ENCODE results near the gene NOS1AP. TPM values are rescaled to one million over a fixed set of nuclear protein-coding genes. Genes with fewer than 3 reads are reported as not detected.

NOS1AP gene
- total RNA-seq, 1 experiment from 2014 or later, result 14.7 TPM

GRCh38 chr1:162235241-162235800 is 165.8 kb downstream of the NOS1AP start:
- POLR2A ChIA-PET, result no interaction called here
- no peaks in the 10 kb centered on the region for H3K36me3 Mint-ChIP-seq
- peaks cover 50% of the 10 kb centered on the region for H3K4me1 Mint-ChIP-seq
- ATAC-seq (peak; percentile 42), DNase-seq (ENCODE audit: low spot score) (no peak)
- no peak overlapping the region for H3K4me3 Mint-ChIP-seq
- H3K27ac Mint-ChIP-seq, result no peak overlapping the region
- H3K9me3 Mint-ChIP-seq, result 0 out of 2 replicates have a peak, but pooled peaks cover 3% of the 10 kb centered on the region
- TF ChIP-seq JAZF1 (CRISPR knock-in tag; IDR thresholded peaks at IDR 0.05), result no peak
- TF ChIP-seq GABPB1 (CRISPR knock-in tag; IDR thresholded peaks at IDR 0.05), result peak; percentile 64
- CTCF ChIA-PET, result no interaction called here
- H3K27me3 Mint-ChIP-seq (ENCODE audit: low read depth), result no peaks in the 10 kb centered on the region

- Mint-ChIP-seq H3K27me3 (ENCODE audit: low read depth) (no peaks in the 10 kb centered on the region), H3K4me1 (peaks cover 46% of the 10 kb centered on the region), H3K36me3 (no peaks in the 10 kb centered on the region), H3K4me3 (no peak overlapping the region), H3K9me3 (0 out of 2 replicates have a peak, but pooled peaks cover 3% of the 10 kb centered on the region), H3K27ac (no peak overlapping the region)
- TF ChIP-seq ZNF532 (CRISPR knock-in tag; IDR thresholded peaks at IDR 0.05; ENCODE audit: borderline replicate concordance), result no peak
- no peak for TF ChIP-seq RORB (CRISPR knock-in tag; IDR thresholded peaks at IDR 0.05)
- no peak for TF ChIP-seq NFATC4 (CRISPR knock-in tag; IDR thresholded peaks at IDR 0.05)
- no peak for TF ChIP-seq NFE2L1 (CRISPR knock-in tag; IDR thresholded peaks at IDR 0.05)
- TF ChIP-seq RELA (CRISPR knock-in tag; IDR thresholded peaks at IDR 0.05; ENCODE audit: borderline replicate concordance), result no peak
- no peak for TF ChIP-seq ELF4 (CRISPR knock-in tag; IDR thresholded peaks at IDR 0.05; ENCODE audit: low read depth)
- TF ChIP-seq, protein P1, sequence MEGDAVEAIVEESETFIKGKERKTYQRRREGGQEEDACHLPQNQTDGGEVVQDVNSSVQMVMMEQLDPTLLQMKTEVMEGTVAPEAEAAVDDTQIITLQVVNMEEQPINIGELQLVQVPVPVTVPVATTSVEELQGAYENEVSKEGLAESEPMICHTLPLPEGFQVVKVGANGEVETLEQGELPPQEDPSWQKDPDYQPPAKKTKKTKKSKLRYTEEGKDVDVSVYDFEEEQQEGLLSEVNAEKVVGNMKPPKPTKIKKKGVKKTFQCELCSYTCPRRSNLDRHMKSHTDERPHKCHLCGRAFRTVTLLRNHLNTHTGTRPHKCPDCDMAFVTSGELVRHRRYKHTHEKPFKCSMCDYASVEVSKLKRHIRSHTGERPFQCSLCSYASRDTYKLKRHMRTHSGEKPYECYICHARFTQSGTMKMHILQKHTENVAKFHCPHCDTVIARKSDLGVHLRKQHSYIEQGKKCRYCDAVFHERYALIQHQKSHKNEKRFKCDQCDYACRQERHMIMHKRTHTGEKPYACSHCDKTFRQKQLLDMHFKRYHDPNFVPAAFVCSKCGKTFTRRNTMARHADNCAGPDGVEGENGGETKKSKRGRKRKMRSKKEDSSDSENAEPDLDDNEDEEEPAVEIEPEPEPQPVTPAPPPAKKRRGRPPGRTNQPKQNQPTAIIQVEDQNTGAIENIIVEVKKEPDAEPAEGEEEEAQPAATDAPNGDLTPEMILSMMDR (IDR thresholded peaks at IDR 0.05), result no peak
- TF ChIP-seq, protein P2, sequence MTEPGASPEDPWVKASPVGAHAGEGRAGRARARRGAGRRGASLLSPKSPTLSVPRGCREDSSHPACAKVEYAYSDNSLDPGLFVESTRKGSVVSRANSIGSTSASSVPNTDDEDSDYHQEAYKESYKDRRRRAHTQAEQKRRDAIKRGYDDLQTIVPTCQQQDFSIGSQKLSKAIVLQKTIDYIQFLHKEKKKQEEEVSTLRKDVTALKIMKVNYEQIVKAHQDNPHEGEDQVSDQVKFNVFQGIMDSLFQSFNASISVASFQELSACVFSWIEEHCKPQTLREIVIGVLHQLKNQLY (CRISPR knock-in tag; IDR thresholded peaks at IDR 0.05), result no peak
- no peak for DNase-seq (ENCODE audit: low spot score)
- CTCF ChIA-PET, result interaction anchor here (1.0 kb wide), 1 partner anchor 100 kb away, joined by 3 read pairs; no protein-coding TSS in a partner anchor
- POLR2A ChIA-PET, result no interaction called here
- no peak for ATAC-seq
Observed at GRCh38 chr1:162236201-162236600, 166.7 kb downstream of the NOS1AP start.

GRCh38 chr1:162236618-162237017 is 167.1 kb downstream of the NOS1AP start:
- no peaks in the 10 kb centered on the region for H3K27me3 Mint-ChIP-seq (ENCODE audit: low read depth)
- H3K27ac Mint-ChIP-seq, result no peak overlapping the region
- H3K36me3 Mint-ChIP-seq, result no peaks in the 10 kb centered on the region
- ATAC-seq (no peak), DNase-seq (ENCODE audit: low spot score) (no peak)
- H3K4me1 Mint-ChIP-seq, result peaks cover 44% of the 10 kb centered on the region
- H3K4me3 Mint-ChIP-seq, result no peak overlapping the region
- POLR2A ChIA-PET, result no interaction called here
- CTCF ChIA-PET, result interaction anchor here (1.0 kb wide), 1 partner anchor 100 kb away, joined by 3 read pairs; no protein-coding TSS in a partner anchor
- H3K9me3 Mint-ChIP-seq, result 0 out of 2 replicates have a peak, but pooled peaks cover 3% of the 10 kb centered on the region
- TF ChIP-seq ERG (CRISPR knock-in tag; IDR thresholded peaks at IDR 0.05) (no peak), GTF2I (CRISPR knock-in tag; conservative IDR thresholded peaks at IDR 0.05) (no peak), PRDM15 (CRISPR knock-in tag; IDR thresholded peaks at IDR 0.05) (no peak), CBFB (CRISPR knock-in tag; IDR thresholded peaks at IDR 0.05; ENCODE audit: low read depth) (no peak), ZNF532 (CRISPR knock-in tag; IDR thresholded peaks at IDR 0.05; ENCODE audit: borderline replicate concordance) (no peak)

All from WTC11 (cell line).